ENCODE results near the gene FKBP14. TPM values are rescaled to one million over a fixed set of nuclear protein-coding genes. Genes with fewer than 3 reads are reported as not detected.

Gene FKBP14
- polyA plus RNA-seq, 3 donors = 0.43 to 1.9 (median 1.1) TPM

DNA sequence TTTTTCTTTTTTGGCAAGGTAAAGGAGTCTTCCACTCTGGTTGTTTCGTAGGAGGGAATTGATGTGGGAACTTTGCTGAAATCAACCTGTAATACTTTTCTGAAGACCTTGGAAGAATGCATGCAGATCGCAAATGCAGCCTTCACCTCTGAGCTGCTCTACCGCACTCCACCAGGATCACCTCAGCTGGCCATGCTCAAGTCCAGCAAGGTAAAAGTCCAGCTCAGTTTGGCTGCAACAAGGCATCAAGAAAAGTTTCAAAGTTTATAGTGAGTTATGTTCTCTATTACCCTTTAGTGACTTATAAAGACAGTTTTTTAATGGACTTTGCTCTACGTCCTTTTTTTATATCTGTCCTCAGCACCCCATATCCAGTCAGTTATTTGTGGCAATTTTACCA, 22.7 kb upstream of the FKBP14 start:
- Mint-ChIP-seq H3K9me3 (no peaks in the 10 kb centered on the region), H3K27ac (no peak overlapping the region), H3K36me3 (peaks cover 55 to 61% of the 10 kb centered on the region in 2 donors), H3K27me3 (ENCODE audit: low read depth in 3 of 3) (peaks cover 0 to 2% (median 0%) of the 10 kb centered on the region in 3 donors), H3K4me1 (no peaks in the 10 kb centered on the region), H3K4me3 (no peak overlapping the region)
- Histone ChIP-seq H4K20me1 (ENCODE audit: insufficient read depth, low read length) (no peaks in the 10 kb centered on the region), H3K9ac (ENCODE audit: insufficient read depth, low read length, poor library complexity, severe bottlenecking) (no peak overlapping the region), H3K36me3 (replicated peaks in 1 of 2; ENCODE audit: control insufficient read depth in 1 of 2, insufficient read depth in 2 of 2, low read length in 2 of 2) (peaks cover 14 to 54% of the 10 kb centered on the region in 2 donors), H3K4me2 (replicated peaks; ENCODE audit: extremely low read depth, low read length, poor library complexity, severe bottlenecking) (no peak overlapping the region), H3K4me1 (ENCODE audit: control insufficient read depth in 1 of 2, insufficient read depth in 2 of 2, low read length in 2 of 2) (no peaks in the 10 kb centered on the region), H3K9me3 (replicated peaks in 1 of 2; ENCODE audit: control insufficient read depth in 1 of 2, insufficient read depth in 1 of 2, low read length in 2 of 2) (no peaks in the 10 kb centered on the region), H2AFZ (ENCODE audit: insufficient read depth, low read depth, low read length, poor library complexity, severe bottlenecking) (no peak overlapping the region), H3K27ac (ENCODE audit: low read depth in 1 of 2, low read length in 2 of 2) (no peak overlapping the region), H3K79me2 (ENCODE audit: insufficient read depth, low read length) (no peaks in the 10 kb centered on the region), H3K27me3 (ENCODE audit: control insufficient read depth in 2 of 2, insufficient read depth in 2 of 2, low read length in 2 of 2) (no peaks in the 10 kb centered on the region), H3K4me3 (replicated peaks in 1 of 3; ENCODE audit: low read depth in 2 of 3, low read length in 3 of 3) (no peak overlapping the region)
- TF ChIP-seq, protein P1, sequence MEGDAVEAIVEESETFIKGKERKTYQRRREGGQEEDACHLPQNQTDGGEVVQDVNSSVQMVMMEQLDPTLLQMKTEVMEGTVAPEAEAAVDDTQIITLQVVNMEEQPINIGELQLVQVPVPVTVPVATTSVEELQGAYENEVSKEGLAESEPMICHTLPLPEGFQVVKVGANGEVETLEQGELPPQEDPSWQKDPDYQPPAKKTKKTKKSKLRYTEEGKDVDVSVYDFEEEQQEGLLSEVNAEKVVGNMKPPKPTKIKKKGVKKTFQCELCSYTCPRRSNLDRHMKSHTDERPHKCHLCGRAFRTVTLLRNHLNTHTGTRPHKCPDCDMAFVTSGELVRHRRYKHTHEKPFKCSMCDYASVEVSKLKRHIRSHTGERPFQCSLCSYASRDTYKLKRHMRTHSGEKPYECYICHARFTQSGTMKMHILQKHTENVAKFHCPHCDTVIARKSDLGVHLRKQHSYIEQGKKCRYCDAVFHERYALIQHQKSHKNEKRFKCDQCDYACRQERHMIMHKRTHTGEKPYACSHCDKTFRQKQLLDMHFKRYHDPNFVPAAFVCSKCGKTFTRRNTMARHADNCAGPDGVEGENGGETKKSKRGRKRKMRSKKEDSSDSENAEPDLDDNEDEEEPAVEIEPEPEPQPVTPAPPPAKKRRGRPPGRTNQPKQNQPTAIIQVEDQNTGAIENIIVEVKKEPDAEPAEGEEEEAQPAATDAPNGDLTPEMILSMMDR (IDR thresholded peaks at IDR 0.05) = no peak
- DNase-seq = no peak
- intact Hi-C loops (cut with micrococcal nuclease) = no loop called here
- WGBS (ENCODE audit: insufficient coverage) = 100% methylated on average over 2 of the region's 4 CpGs

DNA sequence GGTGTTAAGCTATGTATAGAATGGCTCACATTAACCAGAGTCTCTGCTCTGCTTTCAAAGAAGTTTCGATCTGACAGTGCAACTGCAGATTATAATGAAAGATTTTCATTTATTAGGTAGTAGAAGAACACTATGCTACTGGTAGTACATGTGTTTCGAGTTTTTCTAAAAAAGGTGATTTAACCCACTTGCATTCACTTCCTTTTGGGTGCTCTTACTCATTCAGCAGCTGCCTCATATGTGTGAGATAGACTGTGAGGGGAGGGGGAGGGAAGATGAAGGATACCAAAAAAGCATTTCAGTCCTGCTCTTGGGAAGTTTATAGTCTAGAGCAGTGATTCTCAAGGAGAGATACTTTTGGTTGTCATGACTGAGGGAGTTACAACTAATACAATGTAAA, 22.1 kb upstream of the FKBP14 start:
- H4K20me1 ChIP-seq (ENCODE audit: insufficient read depth, low read length) = no peaks in the 10 kb centered on the region
- H3K4me1 Mint-ChIP-seq = no peaks in the 10 kb centered on the region
- peaks cover 55 to 61% of the 10 kb centered on the region in 2 donors for H3K36me3 Mint-ChIP-seq
- H2AFZ ChIP-seq (ENCODE audit: insufficient read depth, low read depth, low read length, poor library complexity, severe bottlenecking) = no peak overlapping the region
- H3K27me3 Mint-ChIP-seq (ENCODE audit: low read depth in 3 of 3) = peaks cover 0 to 2% (median 0%) of the 10 kb centered on the region in 3 donors
- H3K27ac Mint-ChIP-seq = no peak overlapping the region
- H3K27ac ChIP-seq (ENCODE audit: low read depth in 1 of 2, low read length in 2 of 2) = no peak overlapping the region
- H3K9me3 Mint-ChIP-seq = no peaks in the 10 kb centered on the region
- H3K79me2 ChIP-seq (ENCODE audit: insufficient read depth, low read length) = no peaks in the 10 kb centered on the region
- H3K4me3 Mint-ChIP-seq = no peak overlapping the region
- no peak overlapping the region for H3K4me2 ChIP-seq (replicated peaks; ENCODE audit: extremely low read depth, low read length, poor library complexity, severe bottlenecking)
- H3K36me3 ChIP-seq (replicated peaks in 1 of 2; ENCODE audit: control insufficient read depth in 1 of 2, insufficient read depth in 2 of 2, low read length in 2 of 2) = peaks cover 14 to 48% of the 10 kb centered on the region in 2 donors
- TF ChIP-seq, protein P1 (IDR thresholded peaks at IDR 0.05) = no peak
- intact Hi-C loops (cut with micrococcal nuclease) = no loop called here
- H3K4me1 ChIP-seq (ENCODE audit: control insufficient read depth in 1 of 2, insufficient read depth in 2 of 2, low read length in 2 of 2) = no peaks in the 10 kb centered on the region
- no peaks in the 10 kb centered on the region for H3K27me3 ChIP-seq (ENCODE audit: control insufficient read depth in 2 of 2, insufficient read depth in 2 of 2, low read length in 2 of 2)
- no peak overlapping the region for H3K9ac ChIP-seq (ENCODE audit: insufficient read depth, low read length, poor library complexity, severe bottlenecking)
- no peaks in the 10 kb centered on the region for H3K9me3 ChIP-seq (replicated peaks in 1 of 2; ENCODE audit: control insufficient read depth in 1 of 2, insufficient read depth in 1 of 2, low read length in 2 of 2)
- no peak overlapping the region for H3K4me3 ChIP-seq (replicated peaks in 1 of 3; ENCODE audit: low read depth in 2 of 3, low read length in 3 of 3)
- DNase-seq = no peak
- WGBS (ENCODE audit: insufficient coverage) = no CpG with 5 or more reads among the region's 2 CpGs
